Natural killer cell (primary cell): Measurements from ENCODE around the gene TBKBP1. TPM values are rescaled to one million over a fixed set of nuclear protein-coding genes. Genes with fewer than 3 reads are reported as not detected.

ENCODE experiments used
- ATAC-seq, 3 donors: fragments of 150-1000 bp in 2 of 3; fragments of 200-7000 bp in 1 of 3; cut with Tn5 transposase; 1 replicate in 1 of 3; 2 replicates in 2 of 3; pipeline ENCODE4 v1.10.0; 2021; ENCODE audit warnings: mild to moderate bottlenecking in 2 of 3, moderate library complexity in 2 of 3
- DNase-seq, 2 donors: peaks; one replicate each; pipeline versions ENCODE4 v3.0.0 to v3.0.0-alpha.2; 2013 to 2021; ENCODE audit warnings: mixed read lengths in 1 of 2
- H3K27ac ChIP-seq: one replicate; pipeline ENCODE4 v1.5.1; 2013; ENCODE audit warnings: mild to moderate bottlenecking, low read length
- H3K27me3 ChIP-seq: one replicate; pipeline ENCODE4 v1.6.1; 2013; ENCODE audit warnings: low read length; ENCODE audit not compliant: control insufficient read depth, insufficient read depth
- H3K36me3 ChIP-seq: one replicate; pipeline ENCODE4 v1.6.1; 2013; ENCODE audit warnings: low read length; ENCODE audit not compliant: control insufficient read depth, insufficient read depth
- H3K4me1 ChIP-seq: one replicate; pipeline ENCODE4 v1.6.1; 2013; ENCODE audit warnings: low read length; ENCODE audit not compliant: control insufficient read depth, insufficient read depth
- H3K4me3 ChIP-seq: one replicate; pipeline ENCODE4 v1.5.1; 2013; ENCODE audit warnings: low read length
- H3K9me3 ChIP-seq: one replicate; pipeline ENCODE4 v1.6.1; 2013; ENCODE audit warnings: low read length; ENCODE audit not compliant: control insufficient read depth, insufficient read depth
- H3K27ac Mint-ChIP-seq, 2 donors: one replicate each; pipeline ENCODE4 v1.8.0; 2022; ENCODE audit warnings: mild to moderate bottlenecking in 2 of 2, mixed read lengths in 2 of 2, moderate library complexity in 1 of 2
- H3K27me3 Mint-ChIP-seq, 2 donors: one replicate each; pipeline ENCODE4 v1.8.0; 2022; ENCODE audit warnings: low read depth in 2 of 2, mixed read lengths in 2 of 2
- H3K36me3 Mint-ChIP-seq: one replicate; pipeline ENCODE4 v1.8.0; 2022; ENCODE audit warnings: mixed read lengths
- H3K4me1 Mint-ChIP-seq, 2 donors: one replicate each; pipeline ENCODE4 v1.8.0; 2022; ENCODE audit warnings: mixed read lengths in 2 of 2
- H3K4me3 Mint-ChIP-seq: one replicate; pipeline ENCODE4 v1.8.0; 2022; ENCODE audit warnings: mild to moderate bottlenecking, moderate library complexity, mixed read lengths
- H3K9me3 Mint-ChIP-seq, 2 donors: one replicate each; pipeline ENCODE4 v1.8.0; 2022; ENCODE audit warnings: mixed read lengths in 2 of 2
- WGBS: methylation state at CpG from one replicate; pipeline ENCODE4 v1.1.7; 2013; ENCODE audit warnings: missing lambda C conversion rate; ENCODE audit not compliant: insufficient coverage; 5-methylcytosine and 5-hydroxymethylcytosine counted together
- intact Hi-C: fragments of 100-400 bp; cut with micrococcal nuclease; formaldehyde crosslinking; loops from one replicate; pipeline ENCODE4 v1.14.2; 2022
- total RNA-seq, 4 donors: library from RNA; stranded (reverse); fragments of 120-200 nt in 1 of 4; gene quantifications; one replicate each; pipeline versions ENCODE4 v1.2.3 to v1.2.4, GENCODE V29; 2013 to 2022
- TF ChIP-seq, protein P1 (sequence below): fragments of 200-600 bp; IDR thresholded peaks from one replicate; pipeline ENCODE4 v1.8.0; 2022; ENCODE audit warnings: antibody characterized with exemption

Gene TBKBP1
- total RNA-seq, 3 donors from 2014 or later (not counting 1 experiment from before 2014, with no cell fraction given): 21.4 to 38.9 (median 37.6) TPM

DNA sequence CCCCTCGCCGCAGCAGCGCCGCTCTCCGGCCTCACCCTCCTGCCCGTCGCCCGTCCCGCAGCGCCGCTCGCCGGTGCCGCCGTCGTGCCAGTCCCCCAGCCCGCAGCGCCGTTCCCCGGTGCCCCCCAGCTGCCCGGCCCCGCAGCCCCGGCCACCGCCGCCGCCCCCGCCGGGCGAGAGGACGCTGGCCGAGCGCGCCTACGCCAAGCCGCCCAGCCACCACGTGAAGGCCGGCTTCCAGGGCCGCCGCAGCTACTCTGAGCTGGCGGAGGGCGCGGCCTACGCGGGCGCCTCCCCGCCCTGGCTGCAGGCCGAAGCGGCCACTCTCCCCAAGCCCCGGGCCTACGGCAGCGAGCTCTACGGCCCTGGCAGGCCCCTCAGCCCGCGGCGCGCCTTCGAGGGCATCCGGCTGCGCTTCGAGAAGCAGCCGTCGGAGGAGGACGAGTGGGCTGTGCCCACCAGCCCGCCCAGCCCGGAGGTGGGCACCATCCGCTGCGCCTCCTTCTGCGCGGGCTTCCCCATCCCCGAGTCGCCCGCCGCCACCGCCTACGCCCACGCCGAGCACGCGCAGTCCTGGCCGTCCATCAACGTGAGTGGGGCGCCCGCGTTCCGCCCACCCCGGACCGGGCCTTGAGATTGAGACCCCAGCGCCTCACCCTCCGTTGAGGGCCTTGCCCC lies 15.0 kb downstream of the TBKBP1 start:
- Mint-ChIP-seq H3K36me3 (no peaks in the 10 kb centered on the region), H3K27me3 (no peaks in the 10 kb centered on the region), H3K27ac (peak overlapping the region in 1 of 2 donors; percentile 78), H3K4me3 (no peak overlapping the region), H3K4me1 (peaks cover 73 to 86% of the 10 kb centered on the region in 2 donors), H3K9me3 (no peaks in the 10 kb centered on the region)
- H3K36me3 ChIP-seq: peaks cover 19% of the 10 kb centered on the region
- TF ChIP-seq, protein P1, sequence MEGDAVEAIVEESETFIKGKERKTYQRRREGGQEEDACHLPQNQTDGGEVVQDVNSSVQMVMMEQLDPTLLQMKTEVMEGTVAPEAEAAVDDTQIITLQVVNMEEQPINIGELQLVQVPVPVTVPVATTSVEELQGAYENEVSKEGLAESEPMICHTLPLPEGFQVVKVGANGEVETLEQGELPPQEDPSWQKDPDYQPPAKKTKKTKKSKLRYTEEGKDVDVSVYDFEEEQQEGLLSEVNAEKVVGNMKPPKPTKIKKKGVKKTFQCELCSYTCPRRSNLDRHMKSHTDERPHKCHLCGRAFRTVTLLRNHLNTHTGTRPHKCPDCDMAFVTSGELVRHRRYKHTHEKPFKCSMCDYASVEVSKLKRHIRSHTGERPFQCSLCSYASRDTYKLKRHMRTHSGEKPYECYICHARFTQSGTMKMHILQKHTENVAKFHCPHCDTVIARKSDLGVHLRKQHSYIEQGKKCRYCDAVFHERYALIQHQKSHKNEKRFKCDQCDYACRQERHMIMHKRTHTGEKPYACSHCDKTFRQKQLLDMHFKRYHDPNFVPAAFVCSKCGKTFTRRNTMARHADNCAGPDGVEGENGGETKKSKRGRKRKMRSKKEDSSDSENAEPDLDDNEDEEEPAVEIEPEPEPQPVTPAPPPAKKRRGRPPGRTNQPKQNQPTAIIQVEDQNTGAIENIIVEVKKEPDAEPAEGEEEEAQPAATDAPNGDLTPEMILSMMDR: no peak
- ATAC-seq (no peak), DNase-seq (no peak)
- H3K27ac ChIP-seq: no peak overlapping the region
- H3K9me3 ChIP-seq: no peaks in the 10 kb centered on the region
- H3K4me3 ChIP-seq: no peak overlapping the region
- no peaks in the 10 kb centered on the region for H3K27me3 ChIP-seq
- peaks cover 91% of the 10 kb centered on the region for H3K4me1 ChIP-seq
- intact Hi-C loops: no loop called here
- 97% methylated on average over 89 of the region's 89 CpGs for WGBS

DNA sequence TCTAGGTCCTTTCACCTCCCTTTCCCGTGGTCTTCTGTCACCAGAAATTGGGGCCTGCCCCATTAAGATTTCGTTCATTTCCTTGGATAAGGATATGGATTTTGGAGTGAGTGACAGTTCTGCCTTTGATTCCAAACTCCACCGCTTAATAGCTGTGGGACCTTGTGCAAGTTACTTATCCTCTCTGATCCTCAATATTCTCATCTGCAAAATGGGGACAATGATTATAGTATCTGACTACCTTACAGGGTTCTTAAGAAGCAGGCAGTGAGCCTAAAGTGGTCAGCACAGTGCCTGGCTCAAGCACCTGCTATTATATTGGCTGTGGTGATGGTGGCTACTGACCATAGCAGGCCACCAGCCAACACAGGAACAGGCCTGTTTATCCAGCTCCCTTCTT lies 15.6 kb downstream of the TBKBP1 start:
- peaks cover 73 to 86% of the 10 kb centered on the region in 2 donors for H3K4me1 Mint-ChIP-seq
- Histone ChIP-seq H3K27me3 (no peaks in the 10 kb centered on the region), H3K9me3 (no peaks in the 10 kb centered on the region), H3K4me3 (no peak overlapping the region), H3K36me3 (peaks cover 19% of the 10 kb centered on the region), H3K4me1 (peaks cover 91% of the 10 kb centered on the region), H3K27ac (no peak overlapping the region)
- H3K27ac Mint-ChIP-seq: peak overlapping the region; percentile 78 to 89
- 90% methylated on average over 2 of the region's 3 CpGs for WGBS
- no peaks in the 10 kb centered on the region for H3K36me3 Mint-ChIP-seq
- H3K4me3 Mint-ChIP-seq: peak overlapping the region; percentile 37
- intact Hi-C loops: no loop called here
- TF ChIP-seq, protein P1: no peak
- no peaks in the 10 kb centered on the region for H3K9me3 Mint-ChIP-seq
- ATAC-seq (no peak), DNase-seq (no peak)
- H3K27me3 Mint-ChIP-seq: no peaks in the 10 kb centered on the region

DNA sequence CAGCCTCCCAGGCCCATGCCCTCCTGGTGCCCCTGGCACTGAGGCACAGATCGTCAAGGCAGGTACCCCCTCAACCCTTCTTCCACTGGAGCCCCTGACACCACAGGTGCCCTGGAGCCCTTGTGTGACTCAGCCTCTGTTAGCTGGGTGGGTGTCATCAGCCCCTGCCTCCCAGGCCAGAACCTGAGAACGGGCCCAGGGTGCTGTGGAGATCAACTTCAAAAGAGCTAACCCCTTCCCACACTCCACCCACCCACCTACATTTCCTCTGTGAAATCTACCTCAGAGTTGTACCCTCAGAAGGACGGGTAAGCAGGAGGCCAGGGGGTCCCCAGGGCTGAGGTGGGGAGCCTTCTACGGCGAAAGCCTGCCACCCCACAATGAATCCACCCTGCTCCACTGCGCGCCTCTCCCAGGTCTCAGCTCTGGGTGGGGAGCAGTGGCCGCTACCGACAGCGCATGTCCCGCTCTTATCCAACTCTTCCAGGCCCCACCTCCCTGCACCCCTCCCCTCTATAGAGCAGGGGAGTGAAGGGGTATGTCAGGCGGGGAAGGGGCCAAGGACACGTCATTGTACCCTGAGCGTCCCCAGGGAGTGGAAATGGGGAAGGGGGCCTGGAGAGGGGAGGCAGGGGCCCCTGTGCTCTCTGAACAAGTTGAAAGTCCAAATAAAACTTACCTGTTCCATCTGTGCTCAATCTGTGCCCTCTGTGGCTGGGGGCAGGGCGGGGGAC lies 17.6 kb downstream of the TBKBP1 start:
- peaks cover 91% of the 10 kb centered on the region for H3K4me1 ChIP-seq
- H3K36me3 ChIP-seq: peaks cover 19% of the 10 kb centered on the region
- H3K36me3 Mint-ChIP-seq: no peaks in the 10 kb centered on the region
- intact Hi-C loops: no loop called here
- H3K4me3 ChIP-seq: no peak overlapping the region
- H3K9me3 Mint-ChIP-seq: no peaks in the 10 kb centered on the region
- ATAC-seq: no peak
- no peaks in the 10 kb centered on the region for H3K27me3 Mint-ChIP-seq
- H3K27ac ChIP-seq: peak overlapping the region; percentile 81
- TF ChIP-seq, protein P1: no peak
- peak overlapping the region; percentile 37 for H3K4me3 Mint-ChIP-seq
- WGBS: 72% methylated on average over 10 of the region's 15 CpGs
- peaks cover 70 to 86% of the 10 kb centered on the region in 2 donors for H3K4me1 Mint-ChIP-seq
- H3K27ac Mint-ChIP-seq: peak overlapping the region; percentile 89 to 93
- H3K9me3 ChIP-seq: no peaks in the 10 kb centered on the region
- H3K27me3 ChIP-seq: no peaks in the 10 kb centered on the region
- DNase-seq: no peak
